Natural killer cell (primary cell): Measurements from ENCODE around the gene PLEKHG3. TPM values are rescaled to one million over a fixed set of nuclear protein-coding genes. Genes with fewer than 3 reads are reported as not detected.
A peak's percentile ranks its signal among the peaks of the same experiment; 100 is the strongest.

ENCODE experiments used
- ATAC-seq, 3 donors: fragments of 150-1000 bp in 2 of 3; fragments of 200-7000 bp in 1 of 3; cut with Tn5 transposase; 1 replicate in 1 of 3; 2 replicates in 2 of 3; pipeline ENCODE4 v1.10.0; 2021; ENCODE audit warnings: mild to moderate bottlenecking in 2 of 3, moderate library complexity in 2 of 3
- DNase-seq, 2 donors: peaks; one replicate each; pipeline versions ENCODE4 v3.0.0 to v3.0.0-alpha.2; 2013 to 2021; ENCODE audit warnings: mixed read lengths in 1 of 2
- H3K27ac ChIP-seq: one replicate; pipeline ENCODE4 v1.5.1; 2013; ENCODE audit warnings: mild to moderate bottlenecking, low read length
- H3K27me3 ChIP-seq: one replicate; pipeline ENCODE4 v1.6.1; 2013; ENCODE audit warnings: low read length; ENCODE audit not compliant: control insufficient read depth, insufficient read depth
- H3K36me3 ChIP-seq: one replicate; pipeline ENCODE4 v1.6.1; 2013; ENCODE audit warnings: low read length; ENCODE audit not compliant: control insufficient read depth, insufficient read depth
- H3K4me1 ChIP-seq: one replicate; pipeline ENCODE4 v1.6.1; 2013; ENCODE audit warnings: low read length; ENCODE audit not compliant: control insufficient read depth, insufficient read depth
- H3K4me3 ChIP-seq: one replicate; pipeline ENCODE4 v1.5.1; 2013; ENCODE audit warnings: low read length
- H3K9me3 ChIP-seq: one replicate; pipeline ENCODE4 v1.6.1; 2013; ENCODE audit warnings: low read length; ENCODE audit not compliant: control insufficient read depth, insufficient read depth
- H3K27ac Mint-ChIP-seq, 2 donors: one replicate each; pipeline ENCODE4 v1.8.0; 2022; ENCODE audit warnings: mild to moderate bottlenecking in 2 of 2, mixed read lengths in 2 of 2, moderate library complexity in 1 of 2
- H3K27me3 Mint-ChIP-seq, 2 donors: one replicate each; pipeline ENCODE4 v1.8.0; 2022; ENCODE audit warnings: low read depth in 2 of 2, mixed read lengths in 2 of 2
- H3K36me3 Mint-ChIP-seq: one replicate; pipeline ENCODE4 v1.8.0; 2022; ENCODE audit warnings: mixed read lengths
- H3K4me1 Mint-ChIP-seq, 2 donors: one replicate each; pipeline ENCODE4 v1.8.0; 2022; ENCODE audit warnings: mixed read lengths in 2 of 2
- H3K4me3 Mint-ChIP-seq: one replicate; pipeline ENCODE4 v1.8.0; 2022; ENCODE audit warnings: mild to moderate bottlenecking, moderate library complexity, mixed read lengths
- H3K9me3 Mint-ChIP-seq, 2 donors: one replicate each; pipeline ENCODE4 v1.8.0; 2022; ENCODE audit warnings: mixed read lengths in 2 of 2
- CTCF ChIP-seq: fragments of 200-600 bp; IDR thresholded peaks from one replicate; pipeline ENCODE4 v1.8.0; 2022; ENCODE audit warnings: antibody characterized with exemption
- WGBS: methylation state at CpG from one replicate; pipeline ENCODE4 v1.1.7; 2013; ENCODE audit warnings: missing lambda C conversion rate; ENCODE audit not compliant: insufficient coverage; 5-methylcytosine and 5-hydroxymethylcytosine counted together
- intact Hi-C: fragments of 100-400 bp; cut with micrococcal nuclease; formaldehyde crosslinking; loops from one replicate; pipeline ENCODE4 v1.14.2; 2022
- total RNA-seq, 4 donors: library from RNA; stranded (reverse); fragments of 120-200 nt in 1 of 4; gene quantifications; one replicate each; pipeline versions ENCODE4 v1.2.3 to v1.2.4, GENCODE V29; 2013 to 2022

The PLEKHG3 gene
- total RNA-seq, 3 donors from 2014 or later (not counting 1 experiment from before 2014, with no cell fraction given): 184 to 285 (median 225) TPM

- Mint-ChIP-seq H3K4me3 (peak overlapping the region; percentile 30), H3K36me3 (no peaks in the 10 kb centered on the region), H3K27me3 (no peaks in the 10 kb centered on the region), H3K4me1 (peaks cover 40 to 42% of the 10 kb centered on the region in 2 donors), H3K27ac (peak overlapping the region; percentile 61 to 88), H3K9me3 (peaks cover 2 to 3% of the 10 kb centered on the region in 2 donors)
- peak overlapping the region; percentile 79 for H3K27ac ChIP-seq
- no peak overlapping the region for H3K4me3 ChIP-seq
- peaks cover 34% of the 10 kb centered on the region for H3K4me1 ChIP-seq
- no peaks in the 10 kb centered on the region for H3K36me3 ChIP-seq
- DNase-seq (peak; percentile 51 to 78), ATAC-seq (peak; percentile 81 to 88 (median 86))
- intact Hi-C loops: loop anchor here (5.0 to 10.0 kb wide), 3 partner anchors 49 to 311 kb away; partner anchors contain the start of gene FNTB
- 4% methylated on average over 5 of the region's 6 CpGs for WGBS
- no peak for TF ChIP-seq CTCF
- H3K27me3 ChIP-seq: no peaks in the 10 kb centered on the region
- peaks cover 10% of the 10 kb centered on the region for H3K9me3 ChIP-seq
These were observed 30.5 kb upstream of the PLEKHG3 start for GRCh38 chr14:64673748-64674147.

DNA sequence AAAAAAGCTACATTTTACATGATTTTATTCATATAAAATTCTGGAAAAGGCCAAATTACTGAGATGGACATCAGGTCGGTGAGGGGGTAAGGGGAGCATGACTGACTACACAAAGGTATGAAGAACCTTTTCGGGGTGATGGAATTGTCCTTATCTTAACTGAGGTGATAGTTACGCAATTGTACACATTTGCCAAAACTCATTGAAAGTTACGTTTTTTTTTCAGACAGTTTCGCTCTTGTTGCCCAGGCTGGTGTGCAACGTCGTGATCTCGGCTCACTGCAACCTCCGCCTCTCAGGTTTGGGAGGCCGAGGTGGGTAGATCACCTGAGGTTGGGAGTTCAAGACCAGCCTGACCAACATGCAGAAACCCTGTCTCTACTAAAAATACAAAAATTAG lies 29.4 kb upstream of the PLEKHG3 start:
- TF ChIP-seq CTCF: no peak
- Histone ChIP-seq H3K27me3 (no peaks in the 10 kb centered on the region), H3K4me1 (peaks cover 34% of the 10 kb centered on the region), H3K36me3 (no peaks in the 10 kb centered on the region), H3K9me3 (peaks cover 10% of the 10 kb centered on the region), H3K27ac (no peak overlapping the region), H3K4me3 (no peak overlapping the region)
- Mint-ChIP-seq H3K27me3 (no peaks in the 10 kb centered on the region), H3K27ac (no peak overlapping the region), H3K9me3 (peaks cover 2 to 3% of the 10 kb centered on the region in 2 donors), H3K36me3 (no peaks in the 10 kb centered on the region), H3K4me1 (peaks cover 40 to 42% of the 10 kb centered on the region in 2 donors), H3K4me3 (no peak overlapping the region)
- ATAC-seq: no peak
- intact Hi-C loops: loop anchor here (5.0 to 10.0 kb wide), 3 partner anchors 47 to 310 kb away; partner anchors contain the start of gene FNTB
- WGBS: 89% methylated on average over 10 of the region's 10 CpGs
- DNase-seq: no peak

GRCh38 chr14:64675312-64675711 lies 28.9 kb upstream of the PLEKHG3 start:
- H3K4me1 Mint-ChIP-seq: peaks cover 40 to 42% of the 10 kb centered on the region in 2 donors
- H3K4me3 Mint-ChIP-seq: no peak overlapping the region
- H3K9me3 ChIP-seq: peaks cover 10% of the 10 kb centered on the region
- no peak overlapping the region for H3K4me3 ChIP-seq
- DNase-seq (no peak), ATAC-seq (no peak)
- H3K36me3 ChIP-seq: no peaks in the 10 kb centered on the region
- H3K27ac Mint-ChIP-seq: no peak overlapping the region
- WGBS: 92% methylated on average over 3 of the region's 3 CpGs
- peaks cover 34% of the 10 kb centered on the region for H3K4me1 ChIP-seq
- TF ChIP-seq CTCF: no peak
- H3K27me3 ChIP-seq: no peaks in the 10 kb centered on the region
- H3K9me3 Mint-ChIP-seq: peaks cover 2 to 3% of the 10 kb centered on the region in 2 donors
- H3K36me3 Mint-ChIP-seq: no peaks in the 10 kb centered on the region
- H3K27ac ChIP-seq: no peak overlapping the region
- H3K27me3 Mint-ChIP-seq: no peaks in the 10 kb centered on the region
- intact Hi-C loops: loop anchor here (10.0 kb wide), 1 partner anchor 309 kb away; the partner anchor contains the start of gene FNTB
